Panc1 (cell line): ENCODE results near the gene ERCC5. TPM values are rescaled to one million over a fixed set of nuclear protein-coding genes. Genes with fewer than 3 reads are reported as not detected.

Experiments used
- ATAC-seq: fragments of 200-7000 bp; cut with Tn5 transposase; 2 replicates; pipeline ENCODE4 v1.9.1; 2020; ENCODE audit warnings: mild to moderate bottlenecking, moderate library complexity
- BruUV-seq: library from RNA; stranded (reverse); fragments of 400-500 nt; replicated peaks from 2 replicates; lab custom pipeline; 2021; lab: Mats Ljungman, UMichigan
- CTCF ChIA-PET: fragments of 300-600 bp; sonication (Branson Sonifier 250); formaldehyde crosslinking; loops from one replicate; lab custom pipeline; 2022; ENCODE audit warnings: antibody characterized with exemption; lab: Charles Lee
- POLR2A ChIA-PET: fragments of 300-600 bp; sonication (Branson Sonifier 250); formaldehyde crosslinking; loops from one replicate; lab custom pipeline; 2022; ENCODE audit warnings: antibody characterized with exemption; lab: Charles Lee
- DNase-seq: peaks from one replicate; pipeline ENCODE4 v3.0.0-alpha.2; 2010; ENCODE audit warnings: low read depth, low spot score
- H3K27ac ChIP-seq: 2 replicates; pipeline ENCODE4 v1.5.1; 2011; ENCODE audit warnings: mild to moderate bottlenecking, low read length, inconsistent platforms
- H3K27me3 ChIP-seq: fragments of 200-500 bp; sonication (Bioruptor generic); 2 replicates; pipeline ENCODE4 v1.6.0; 2014; ENCODE audit warnings: low read length, inconsistent platforms; ENCODE audit not compliant: control insufficient read depth, insufficient read depth
- H3K36me3 ChIP-seq: fragments of 200-500 bp; sonication (Bioruptor generic); 2 replicates; pipeline ENCODE4 v1.5.1; 2014; ENCODE audit warnings: inconsistent platforms, mild to moderate bottlenecking, low read length, moderate library complexity; ENCODE audit not compliant: control insufficient read depth, insufficient read depth
- H3K4me1 ChIP-seq: 2 replicates; pipeline ENCODE4 v1.5.1; 2011; ENCODE audit warnings: inconsistent platforms, mild to moderate bottlenecking, low read length, moderate library complexity; ENCODE audit not compliant: control insufficient read depth, insufficient read depth
- H3K4me3 ChIP-seq, 2 experiments: 2 replicates each; pipeline ENCODE4 v1.5.1; 2011 to 2012; ENCODE audit warnings: low read depth in 2 of 2, low read length in 2 of 2, mild to moderate bottlenecking in 2 of 2, inconsistent platforms in 1 of 2, moderate library complexity in 1 of 2
- H3K9me3 ChIP-seq: fragments of 200-500 bp; sonication (Bioruptor generic); 2 replicates; pipeline ENCODE4 v1.5.1; 2014; ENCODE audit warnings: low read depth, mild to moderate bottlenecking, inconsistent platforms, low read length, moderate library complexity; ENCODE audit not compliant: control insufficient read depth, insufficient read depth
- CTCF ChIP-seq: fragments of 450-650 bp; IDR thresholded peaks from 2 replicates; pipeline ENCODE4 v1.5.1; 2017; ENCODE audit warnings: mild to moderate bottlenecking
- POLR2AphosphoS5 ChIP-seq: IDR thresholded peaks from 2 replicates; pipeline ENCODE4 v1.6.1; 2012; ENCODE audit warnings: mild to moderate bottlenecking, low read depth, low read length, moderate library complexity
- REST ChIP-seq, 2 experiments: IDR thresholded peaks; 2 replicates each; pipeline ENCODE4 v1.6.1; 2011 to 2012; ENCODE audit warnings: low read depth in 2 of 2, control low read depth in 1 of 2, low read length in 1 of 2, mild to moderate bottlenecking in 1 of 2, moderate library complexity in 1 of 2; ENCODE audit not compliant: insufficient read depth in 1 of 2
- SIN3A ChIP-seq: IDR thresholded peaks from 2 replicates; pipeline ENCODE4 v1.6.1; 2012; ENCODE audit warnings: low read depth, mild to moderate bottlenecking, low read length, moderate library complexity, borderline replicate concordance; ENCODE audit not compliant: insufficient read depth
- TCF7L2 ChIP-seq: IDR thresholded peaks from 2 replicates; pipeline ENCODE4 v1.6.1; 2011; ENCODE audit warnings: mild to moderate bottlenecking, low read depth, low read length, inconsistent platforms
- in situ Hi-C: cut with HindIII; loops from 2 replicates; pipeline ENCODE4 v1.10.0; 2016; ENCODE audit warnings: low sequenced_read_pairs, low pct_unique_long_range_greater_than_20kb
- intact Hi-C: fragments of 100-400 bp; cut with micrococcal nuclease; formaldehyde crosslinking; loops from one replicate; pipeline ENCODE4 v1.10.0; 2022; ENCODE audit not compliant: unreplicated experiment
- total RNA-seq: library from RNA; stranded (reverse); gene quantifications from one replicate; pipeline ENCODE4 v1.2.1, GENCODE V29; 2021; ENCODE audit not compliant: unreplicated experiment

Gene ERCC5
- total RNA-seq, 1 experiment from 2014 or later, result 19.6 TPM

- CTCF ChIA-PET, result no interaction called here
- H3K4me3 ChIP-seq, result no peak overlapping the region
- DNase-seq (no peak), ATAC-seq (no peak)
- POLR2A ChIA-PET, result no interaction called here
- H3K27ac ChIP-seq, result no peak overlapping the region
- in situ Hi-C loops, result no loop called here
- no peaks in the 10 kb centered on the region for H3K27me3 ChIP-seq
- intact Hi-C loops, result loop anchor here (5.0 to 10.0 kb wide), 2 partner anchors 225 to 958 kb away; no protein-coding TSS in a partner anchor
- TF ChIP-seq SIN3A, result no peak
- no peak for TF ChIP-seq POLR2AphosphoS5
- TF ChIP-seq REST (IDR thresholded peaks at IDR 0.05; ENCODE audit: insufficient read depth in 1 of 2, low read depth in 2 of 2, low read length in 1 of 2), result no peak
- no peak for TF ChIP-seq CTCF
- TF ChIP-seq TCF7L2, result no peak
- no TSS peak for BruUV-seq
- no peaks in the 10 kb centered on the region for H3K9me3 ChIP-seq
- H3K4me1 ChIP-seq, result no peaks in the 10 kb centered on the region
- no peaks in the 10 kb centered on the region for H3K36me3 ChIP-seq
These were observed 71.2 kb downstream of the ERCC5 start for GRCh38 chr13:102917019-102917418.

GRCh38 chr13:102922184-102922583, 76.4 kb downstream of the ERCC5 start:
- BruUV-seq, result no TSS peak
- no peak for TF ChIP-seq POLR2AphosphoS5
- no peak for TF ChIP-seq TCF7L2
- no peak for TF ChIP-seq SIN3A
- TF ChIP-seq REST (IDR thresholded peaks at IDR 0.05; ENCODE audit: insufficient read depth in 1 of 2, low read depth in 2 of 2, low read length in 1 of 2), result no peak
- no peak for TF ChIP-seq CTCF
- ATAC-seq, result no peak
- H3K4me3 ChIP-seq, result no peak overlapping the region
- H3K27ac ChIP-seq, result no peak overlapping the region
- H3K4me1 ChIP-seq, result no peaks in the 10 kb centered on the region
- H3K36me3 ChIP-seq, result no peaks in the 10 kb centered on the region
- DNase-seq, result no peak
- no peaks in the 10 kb centered on the region for H3K27me3 ChIP-seq
- intact Hi-C loops, result no loop called here
- H3K9me3 ChIP-seq, result no peaks in the 10 kb centered on the region
- in situ Hi-C loops, result no loop called here
- ChIA-PET POLR2A (no interaction called here), CTCF (no interaction called here)

Other genes starting within 250 kb of the ERCC5 start
- 31.6 TPM for gene TPP2, start 249.0 kb upstream of the ERCC5 start, total RNA-seq
- gene METTL21C, start 151.0 kb upstream of the ERCC5 start, total RNA-seq, result not detected
- 20.8 TPM for gene TEX30, start 72.2 kb upstream of the ERCC5 start, total RNA-seq
- 5.8 TPM for gene POGLUT2, start 47.1 kb upstream of the ERCC5 start, total RNA-seq
- 10.5 TPM for gene BIVM, start 46.9 kb upstream of the ERCC5 start, total RNA-seq
- not detected for gene SLC10A2, start 220.4 kb downstream of the ERCC5 start, total RNA-seq